H9 (cell line): ENCODE data around the gene BRSK2. TPM values are rescaled to one million over a fixed set of nuclear protein-coding genes. Genes with fewer than 3 reads are reported as not detected.

Experiments
- DNase-seq: peaks from one replicate; pipeline ENCODE4 v3.0.0-alpha.2; 2017
- H2AFZ ChIP-seq: one replicate; pipeline ENCODE4 v1.6.1; 2013; ENCODE audit warnings: mild to moderate bottlenecking, low read length, control low read depth, moderate library complexity
- H2AK5ac ChIP-seq: 2 replicates; pipeline ENCODE4 v1.6.1; 2013; ENCODE audit warnings: low read length, control low read depth, mixed read lengths; ENCODE audit not compliant: insufficient read length
- H2BK120ac ChIP-seq: one replicate; pipeline ENCODE4 v1.6.1; 2013; ENCODE audit warnings: low read depth, mild to moderate bottlenecking, low read length, control low read depth, inconsistent platforms; ENCODE audit not compliant: poor library complexity, severe bottlenecking
- H2BK12ac ChIP-seq: 2 replicates; pipeline ENCODE4 v1.6.1; 2013; ENCODE audit warnings: low read length, control low read depth, mixed read lengths, low read depth; ENCODE audit not compliant: insufficient read length
- H2BK15ac ChIP-seq: 2 replicates; pipeline ENCODE4 v1.6.1; 2013; ENCODE audit warnings: low read depth, low read length, control low read depth
- H2BK20ac ChIP-seq: one replicate; pipeline ENCODE4 v1.6.1; 2013; ENCODE audit warnings: low read depth, mild to moderate bottlenecking, low read length, control low read depth, inconsistent platforms; ENCODE audit not compliant: poor library complexity, severe bottlenecking
- H2BK5ac ChIP-seq: 2 replicates; pipeline ENCODE4 v1.6.1; 2013; ENCODE audit warnings: low read length, control low read depth, mixed read lengths; ENCODE audit not compliant: insufficient read length
- H3K14ac ChIP-seq: 2 replicates; pipeline ENCODE4 v1.6.1; 2013; ENCODE audit warnings: low read length, control low read depth; ENCODE audit not compliant: insufficient read depth
- H3K18ac ChIP-seq: 2 replicates; pipeline ENCODE4 v1.6.1; 2013; ENCODE audit warnings: low read depth, mild to moderate bottlenecking, mixed read lengths, low read length, control low read depth; ENCODE audit not compliant: insufficient read length
- H3K23ac ChIP-seq: 2 replicates; pipeline ENCODE4 v1.6.1; 2013; ENCODE audit warnings: low read length, control low read depth, mixed read lengths, low read depth; ENCODE audit not compliant: insufficient read length
- H3K23me2 ChIP-seq: 2 replicates; pipeline ENCODE4 v1.6.1; 2013; ENCODE audit warnings: low read depth, mild to moderate bottlenecking, mixed read lengths, low read length, control low read depth; ENCODE audit not compliant: insufficient read length, poor library complexity, severe bottlenecking
- H3K27ac ChIP-seq: 2 replicates; pipeline ENCODE4 v1.5.1; 2013; ENCODE audit warnings: low read length, control low read depth, mixed read lengths, low read depth; ENCODE audit not compliant: insufficient read length
- H3K27me3 ChIP-seq: 2 replicates; pipeline ENCODE4 v1.6.1; 2013; ENCODE audit warnings: low read length, control low read depth, inconsistent platforms; ENCODE audit not compliant: insufficient read depth
- H3K4ac ChIP-seq: 2 replicates; pipeline ENCODE4 v1.6.1; 2013; ENCODE audit warnings: low read depth, mild to moderate bottlenecking, control low read depth, inconsistent platforms, low read length, moderate library complexity
- H3K4me1 ChIP-seq: 2 replicates; pipeline ENCODE4 v1.6.1; 2013; ENCODE audit warnings: low read length, control low read depth, inconsistent platforms; ENCODE audit not compliant: insufficient read depth
- H3K4me2 ChIP-seq: 2 replicates; pipeline ENCODE4 v1.6.1; 2013; ENCODE audit warnings: low read length, control low read depth, mixed read lengths; ENCODE audit not compliant: insufficient read length, insufficient read depth
- H3K56ac ChIP-seq: 2 replicates; pipeline ENCODE4 v1.6.1; 2013; ENCODE audit warnings: low read depth, mild to moderate bottlenecking, mixed read lengths, low read length, control low read depth; ENCODE audit not compliant: insufficient read length
- H3K79me1 ChIP-seq: 2 replicates; pipeline ENCODE4 v1.6.1; 2013; ENCODE audit warnings: low read depth, mild to moderate bottlenecking, moderate library complexity, low read length, control low read depth, inconsistent platforms; ENCODE audit not compliant: insufficient read depth, poor library complexity, severe bottlenecking
- H3K79me2 ChIP-seq: 2 replicates; pipeline ENCODE4 v1.6.1; 2013; ENCODE audit warnings: low read length, control low read depth, inconsistent platforms; ENCODE audit not compliant: insufficient read depth
- H3K9ac ChIP-seq: 2 replicates; pipeline ENCODE4 v1.6.1; 2013; ENCODE audit warnings: low read length, control low read depth, mixed read lengths; ENCODE audit not compliant: insufficient read length; ENCODE audit errors: extremely low read depth
- H3K9me3 ChIP-seq: one replicate; pipeline ENCODE4 v1.6.1; 2013; ENCODE audit warnings: low read depth, low read length, inconsistent platforms; ENCODE audit not compliant: control insufficient read depth
- H3T11ph ChIP-seq: one replicate; pipeline ENCODE4 v1.6.1; 2013; ENCODE audit warnings: mild to moderate bottlenecking, low read length, control low read depth, inconsistent platforms
- H4K20me1 ChIP-seq: one replicate; pipeline ENCODE4 v1.6.1; 2013; ENCODE audit not compliant: control insufficient read depth, insufficient read length, insufficient read depth
- H4K5ac ChIP-seq: 2 replicates; pipeline ENCODE4 v1.6.1; 2013; ENCODE audit warnings: low read depth, mild to moderate bottlenecking, mixed read lengths, low read length, control low read depth; ENCODE audit not compliant: insufficient read length
- H4K8ac ChIP-seq: replicated peaks from 2 replicates; pipeline ENCODE4 v1.6.1; 2013; ENCODE audit warnings: low read length, control low read depth, mixed read lengths, low read depth; ENCODE audit not compliant: insufficient read length
- H4K91ac ChIP-seq: 2 replicates; pipeline ENCODE4 v1.6.1; 2013; ENCODE audit warnings: low read depth, mild to moderate bottlenecking, moderate library complexity, mixed read lengths, low read length, control low read depth; ENCODE audit not compliant: insufficient read length
- H3K27ac Mint-ChIP-seq, 3 experiments: 2 replicates in 2 of 3; 3 replicates in 1 of 3; pipeline ENCODE4 v1.8.0; 2020 to 2021; ENCODE audit warnings: mixed read lengths in 3 of 3, mild to moderate bottlenecking in 1 of 3, moderate library complexity in 1 of 3
- H3K27me3 Mint-ChIP-seq: 2 replicates; pipeline ENCODE4 v1.8.0; 2021; ENCODE audit warnings: low read depth, mild to moderate bottlenecking, moderate library complexity, mixed read lengths
- H3K36me3 Mint-ChIP-seq, 3 experiments: 2 replicates in 2 of 3; 3 replicates in 1 of 3; pipeline ENCODE4 v1.8.0; 2020 to 2021; ENCODE audit warnings: low read depth in 3 of 3, mixed read lengths in 3 of 3; ENCODE audit not compliant: insufficient read depth in 1 of 3
- H3K4me1 Mint-ChIP-seq, 2 experiments: 2 replicates each; pipeline ENCODE4 v1.8.0; 2020; ENCODE audit warnings: mixed read lengths in 2 of 2
- H3K4me3 Mint-ChIP-seq, 2 experiments: 2 replicates in 1 of 2; 3 replicates in 1 of 2; pipeline ENCODE4 v1.8.0; 2020 to 2021; ENCODE audit warnings: mild to moderate bottlenecking in 2 of 2, mixed read lengths in 2 of 2, moderate library complexity in 1 of 2
- H3K9me3 Mint-ChIP-seq, 2 experiments: 2 replicates in 1 of 2; 3 replicates in 1 of 2; pipeline ENCODE4 v1.8.0; 2020; ENCODE audit warnings: mild to moderate bottlenecking in 2 of 2, mixed read lengths in 2 of 2, moderate library complexity in 1 of 2
- WGBS: extraction: QIAGEN DNeasy Blood & Tissue Kit; methylation state at CpG from one replicate; pipeline ENCODE4 v1.1.7; 2013; ENCODE audit warnings: missing lambda C conversion rate, low lambda C conversion rate, mixed read lengths; ENCODE audit not compliant: insufficient read length; ENCODE audit errors: extremely low coverage; 5-methylcytosine and 5-hydroxymethylcytosine counted together
- total RNA-seq: library from RNA; stranded (reverse); gene quantifications from 2 replicates; pipeline ENCODE4 v1.2.1, GENCODE V29; 2021
- TF ChIP-seq, protein P1 (sequence below): fragments of 200-600 bp; sonication (generic); conservative IDR thresholded peaks from 3 replicates; pipeline ENCODE4 v1.8.0; 2021; ENCODE audit warnings: antibody characterized with exemption, mild to moderate bottlenecking

The BRSK2 gene
- total RNA-seq, 1 experiment from 2014 or later: 28.4 TPM

DNA sequence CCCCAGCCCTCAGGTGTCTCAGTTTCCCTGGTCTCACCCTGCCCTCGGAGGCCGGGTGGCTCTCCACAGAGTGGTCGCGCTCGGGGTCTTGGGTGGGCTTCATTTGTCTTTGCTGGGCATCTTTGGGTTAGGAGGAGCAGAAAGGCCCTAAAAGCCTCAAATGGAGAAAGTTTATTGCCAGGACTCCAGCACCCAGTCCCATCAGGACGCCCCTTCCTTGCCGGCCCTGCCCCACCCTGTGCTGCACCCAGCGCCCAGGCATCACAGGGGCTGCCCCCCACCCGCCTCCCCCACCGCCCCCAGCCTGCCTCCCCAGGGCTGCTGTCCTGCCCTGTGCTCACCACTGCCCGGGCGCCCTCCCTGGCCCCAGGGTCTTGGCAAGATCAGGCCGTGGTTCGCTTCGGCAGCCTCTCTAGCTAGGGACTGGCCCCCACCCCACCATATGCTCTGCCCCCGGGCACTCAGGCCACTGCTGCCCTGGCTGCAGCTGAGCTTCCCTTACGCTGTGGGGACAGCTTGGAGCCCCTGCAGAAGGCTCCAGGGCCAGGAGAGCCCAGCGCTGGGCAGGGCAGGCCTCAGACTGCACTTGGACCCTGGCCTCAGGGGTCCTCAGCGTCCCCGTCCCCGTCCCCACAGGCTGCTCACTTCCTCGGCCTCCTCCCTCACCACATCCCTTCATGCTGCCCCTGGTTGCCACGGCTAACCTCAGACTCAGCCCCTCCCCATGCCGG is 65.5 kb downstream of the BRSK2 start:
- H3K9ac ChIP-seq: no peak overlapping the region
- peaks cover 0 to 8% (median 6%) of the 10 kb centered on the region in 3 experiments; a peak in 3 of 7 replicates for H3K36me3 Mint-ChIP-seq
- H2BK15ac ChIP-seq: no peak overlapping the region
- H3K4me1 Mint-ChIP-seq: peaks cover 0 to 10% of the 10 kb centered on the region in 2 experiments; a peak in 2 of 4 replicates
- no peak overlapping the region for H4K5ac ChIP-seq
- no peak overlapping the region for H3K4me2 ChIP-seq
- no peak overlapping the region for H4K91ac ChIP-seq
- no peaks in the 10 kb centered on the region for H3K9me3 Mint-ChIP-seq
- H3K27me3 Mint-ChIP-seq: no peaks in the 10 kb centered on the region
- H3K79me1 ChIP-seq: no peaks in the 10 kb centered on the region
- H2BK5ac ChIP-seq: no peak overlapping the region
- DNase-seq: no peak
- no peak overlapping the region for H2AFZ ChIP-seq
- H3K27me3 ChIP-seq: no peaks in the 10 kb centered on the region
- no peak overlapping the region for H2BK20ac ChIP-seq
- no peak overlapping the region for H2BK120ac ChIP-seq
- no peak overlapping the region for H4K8ac ChIP-seq
- H3K27ac Mint-ChIP-seq: no peak overlapping the region
- no peak overlapping the region for H3K27ac ChIP-seq
- H2BK12ac ChIP-seq: no peak overlapping the region
- H3K4ac ChIP-seq: no peak overlapping the region
- H3K23ac ChIP-seq: no peak overlapping the region
- H4K20me1 ChIP-seq: no peaks in the 10 kb centered on the region
- H3K9me3 ChIP-seq: no peaks in the 10 kb centered on the region
- H3K4me1 ChIP-seq: no peaks in the 10 kb centered on the region
- TF ChIP-seq, protein P1, sequence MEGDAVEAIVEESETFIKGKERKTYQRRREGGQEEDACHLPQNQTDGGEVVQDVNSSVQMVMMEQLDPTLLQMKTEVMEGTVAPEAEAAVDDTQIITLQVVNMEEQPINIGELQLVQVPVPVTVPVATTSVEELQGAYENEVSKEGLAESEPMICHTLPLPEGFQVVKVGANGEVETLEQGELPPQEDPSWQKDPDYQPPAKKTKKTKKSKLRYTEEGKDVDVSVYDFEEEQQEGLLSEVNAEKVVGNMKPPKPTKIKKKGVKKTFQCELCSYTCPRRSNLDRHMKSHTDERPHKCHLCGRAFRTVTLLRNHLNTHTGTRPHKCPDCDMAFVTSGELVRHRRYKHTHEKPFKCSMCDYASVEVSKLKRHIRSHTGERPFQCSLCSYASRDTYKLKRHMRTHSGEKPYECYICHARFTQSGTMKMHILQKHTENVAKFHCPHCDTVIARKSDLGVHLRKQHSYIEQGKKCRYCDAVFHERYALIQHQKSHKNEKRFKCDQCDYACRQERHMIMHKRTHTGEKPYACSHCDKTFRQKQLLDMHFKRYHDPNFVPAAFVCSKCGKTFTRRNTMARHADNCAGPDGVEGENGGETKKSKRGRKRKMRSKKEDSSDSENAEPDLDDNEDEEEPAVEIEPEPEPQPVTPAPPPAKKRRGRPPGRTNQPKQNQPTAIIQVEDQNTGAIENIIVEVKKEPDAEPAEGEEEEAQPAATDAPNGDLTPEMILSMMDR: no peak
- H3K23me2 ChIP-seq: no peaks in the 10 kb centered on the region
- H3K18ac ChIP-seq: no peak overlapping the region
- no peak overlapping the region for H3K4me3 Mint-ChIP-seq
- H3T11ph ChIP-seq: no peak overlapping the region
- WGBS: no CpG with 5 or more reads among the region's 24 CpGs
- no peak overlapping the region for H3K56ac ChIP-seq
- no peak overlapping the region for H2AK5ac ChIP-seq
- H3K79me2 ChIP-seq: no peaks in the 10 kb centered on the region
- H3K14ac ChIP-seq: no peak overlapping the region
